GM19043 (cell line): ENCODE measurements around the gene NPRL2.

ENCODE experiments used
- ATAC-seq: cut with Tn5 transposase; IDR thresholded peaks from one replicate; pipeline ENCODE4 v1.9.1; 2021; ENCODE audit warnings: low read depth; ENCODE audit not compliant: unreplicated experiment

NPRL2 gene

GRCh38 chr3:50353245-50354004 is 2.9 kb upstream of the NPRL2 start:
- ATAC-seq, result no peak

GRCh38 chr3:50352781-50353180 is 2.2 kb upstream of the NPRL2 start:
- ATAC-seq, result no peak

- no peak for ATAC-seq
These were observed 735 bp upstream of the NPRL2 start for GRCh38 chr3:50351323-50351697.

DNA sequence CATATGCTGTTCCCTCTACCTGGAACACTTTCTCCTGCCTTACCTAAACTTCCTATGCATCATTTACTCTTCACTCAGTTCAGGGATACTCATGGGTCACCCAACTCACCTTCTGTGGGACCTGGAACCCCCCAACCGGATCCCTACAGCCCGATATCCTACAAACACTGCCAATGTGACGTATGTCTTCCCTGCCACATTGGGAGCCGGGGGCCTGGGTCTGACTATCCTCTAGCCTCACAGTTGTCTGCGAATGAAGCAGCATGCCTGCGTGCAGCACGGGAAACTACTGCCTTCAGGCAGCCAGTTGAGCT is 405 bp downstream of the NPRL2 start:
- no peak for ATAC-seq

- ATAC-seq, result no peak
These were observed 3.3 kb downstream of the NPRL2 start for GRCh38 chr3:50347187-50347813.

GRCh38 chr3:50345586-50346234 is 4.9 kb downstream of the NPRL2 start, which contains the start of gene ZMYND10:
Gene ZMYND10 (minus strand): TSS chr3:50345732. CDS start chr3:50345579, 153 bp downstream.
- ATAC-seq, result no peak

DNA sequence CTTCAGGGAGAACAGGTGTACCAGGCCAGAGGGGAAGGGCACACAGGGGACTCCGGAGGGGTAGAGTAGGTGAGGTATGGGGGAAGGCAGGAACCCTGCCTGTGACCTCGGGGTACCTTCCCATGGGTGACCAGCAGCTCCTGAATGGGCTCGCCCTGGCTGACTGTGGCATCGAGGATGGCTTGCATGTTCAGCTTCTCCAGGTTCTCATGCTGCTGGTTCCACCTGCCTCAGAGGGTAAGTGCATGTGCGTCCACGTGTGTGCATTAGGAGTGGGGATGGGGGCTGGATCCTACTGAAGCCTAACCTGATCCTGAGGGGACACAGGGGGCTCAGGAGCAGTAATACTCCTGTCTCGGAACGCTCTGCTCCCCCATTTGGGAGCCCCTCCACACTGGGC is 5.6 kb downstream of the NPRL2 start:
- no peak for ATAC-seq

DNA sequence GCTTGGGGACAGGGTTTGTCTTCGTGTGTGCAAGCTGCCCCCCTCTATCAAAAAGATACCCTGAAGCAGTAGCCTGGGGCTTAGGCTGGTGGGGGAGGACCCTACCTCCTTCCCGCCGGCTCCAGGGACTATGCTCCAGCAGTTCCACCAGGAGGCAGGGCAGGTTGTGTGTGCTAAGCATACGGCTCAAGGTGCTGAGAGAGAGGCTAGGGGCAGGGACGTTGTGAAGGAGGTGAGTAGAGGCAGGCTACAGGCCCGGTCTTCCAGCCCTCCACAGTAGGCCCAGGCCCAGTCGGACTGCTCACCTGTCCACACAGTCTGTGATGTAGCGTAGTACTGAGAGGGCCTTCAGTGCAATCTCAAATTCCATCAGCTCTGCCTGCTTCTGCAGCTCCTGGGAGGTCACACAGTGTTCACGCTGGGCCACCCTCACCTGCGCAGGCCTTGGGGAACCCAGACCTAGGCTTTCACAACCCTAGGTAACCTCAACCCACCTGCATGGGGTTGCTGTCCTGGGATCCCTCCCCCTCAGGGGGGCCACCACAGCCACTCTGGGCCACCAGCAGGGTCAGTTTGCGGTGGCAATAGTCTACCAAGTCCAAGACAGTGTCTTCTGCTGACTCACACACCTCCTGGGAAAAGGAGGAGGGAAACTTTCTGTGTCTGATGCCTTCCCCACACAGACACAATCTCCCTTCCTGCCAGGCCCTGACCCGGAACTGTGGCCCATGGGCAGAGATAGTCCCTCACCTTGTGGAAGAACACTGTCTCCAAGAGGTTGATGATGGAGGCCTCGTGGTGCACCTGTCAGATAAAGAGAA is 7.6 kb downstream of the NPRL2 start:
- no peak for ATAC-seq

GRCh38 chr3:50341996-50342650 is 8.5 kb downstream of the NPRL2 start:
- ATAC-seq, result no peak

GRCh38 chr3:50341537-50341936 is 9.0 kb downstream of the NPRL2 start:
- no peak for ATAC-seq

DNA sequence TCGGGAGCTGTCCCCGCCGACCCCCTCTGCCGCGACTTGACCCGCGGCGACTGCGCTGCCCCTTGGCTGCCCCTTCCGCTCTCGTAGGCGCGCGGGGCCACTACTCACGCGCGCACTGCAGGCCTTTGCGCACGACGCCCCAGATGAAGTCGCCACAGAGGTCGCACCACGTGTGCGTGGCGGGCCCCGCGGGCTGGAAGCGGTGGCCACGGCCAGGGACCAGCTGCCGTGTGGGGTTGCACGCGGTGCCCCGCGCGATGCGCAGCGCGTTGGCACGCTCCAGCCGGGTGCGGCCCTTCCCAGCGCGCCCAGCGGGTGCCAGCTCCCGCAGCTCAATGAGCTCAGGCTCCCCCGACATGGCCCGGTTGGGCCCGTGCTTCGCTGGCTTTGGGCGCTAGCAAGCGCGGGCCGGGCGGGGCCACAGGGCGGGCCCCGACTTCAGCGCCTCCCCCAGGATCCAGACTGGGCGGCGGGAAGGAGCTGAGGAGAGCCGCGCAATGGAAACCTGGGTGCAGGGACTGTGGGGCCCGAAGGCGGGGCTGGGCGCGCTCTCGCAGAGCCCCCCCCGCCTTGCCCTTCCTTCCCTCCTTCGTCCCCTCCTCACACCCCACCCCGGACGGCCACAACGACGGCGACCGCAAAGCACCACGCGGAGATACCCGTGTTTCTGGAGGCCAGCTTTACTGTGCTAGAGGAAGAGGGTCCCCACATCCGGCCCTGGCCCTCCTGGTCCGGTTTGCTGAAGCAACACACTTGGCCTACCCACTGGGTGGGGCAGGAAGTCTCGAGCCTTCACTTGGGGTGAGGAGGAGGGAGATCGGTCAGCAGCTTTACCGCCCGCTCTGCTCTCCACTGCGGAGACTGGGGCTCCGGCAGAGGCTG is 9.9 kb downstream of the NPRL2 start, which contains the start of gene RASSF1:
RASSF1 (minus strand) TSS at position 389 of the 882 bp plus-strand sequence; CDS start at position 358, 31 bp downstream.
- ATAC-seq, result peak; percentile 27

DNA sequence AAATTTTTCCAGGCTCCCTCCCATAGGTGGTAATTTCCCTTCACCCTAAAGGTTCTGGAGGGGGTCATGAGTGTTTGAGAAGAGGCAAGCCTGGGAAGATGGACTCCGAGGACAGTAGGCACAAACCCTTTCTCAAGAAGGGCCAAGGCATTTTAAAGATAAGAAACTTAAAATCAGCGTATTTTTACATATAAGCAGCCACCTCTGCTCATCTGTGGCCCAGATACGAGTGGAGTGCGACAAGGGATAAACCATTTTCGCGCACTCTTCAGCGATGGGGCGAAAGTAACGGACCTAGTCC is 10.5 kb downstream of the NPRL2 start:
- ATAC-seq, result no peak

- ATAC-seq, result no peak
These were observed 11.0 kb downstream of the NPRL2 start for GRCh38 chr3:50339485-50340146.

GRCh38 chr3:50338965-50339364 is 11.6 kb downstream of the NPRL2 start:
- ATAC-seq, result no peak

GRCh38 chr3:50337175-50337861 is 13.3 kb downstream of the NPRL2 start:
- ATAC-seq, result peak; percentile 60

GRCh38 chr3:50336452-50337174 is 14.0 kb downstream of the NPRL2 start:
- peak; percentile 22 for ATAC-seq

DNA sequence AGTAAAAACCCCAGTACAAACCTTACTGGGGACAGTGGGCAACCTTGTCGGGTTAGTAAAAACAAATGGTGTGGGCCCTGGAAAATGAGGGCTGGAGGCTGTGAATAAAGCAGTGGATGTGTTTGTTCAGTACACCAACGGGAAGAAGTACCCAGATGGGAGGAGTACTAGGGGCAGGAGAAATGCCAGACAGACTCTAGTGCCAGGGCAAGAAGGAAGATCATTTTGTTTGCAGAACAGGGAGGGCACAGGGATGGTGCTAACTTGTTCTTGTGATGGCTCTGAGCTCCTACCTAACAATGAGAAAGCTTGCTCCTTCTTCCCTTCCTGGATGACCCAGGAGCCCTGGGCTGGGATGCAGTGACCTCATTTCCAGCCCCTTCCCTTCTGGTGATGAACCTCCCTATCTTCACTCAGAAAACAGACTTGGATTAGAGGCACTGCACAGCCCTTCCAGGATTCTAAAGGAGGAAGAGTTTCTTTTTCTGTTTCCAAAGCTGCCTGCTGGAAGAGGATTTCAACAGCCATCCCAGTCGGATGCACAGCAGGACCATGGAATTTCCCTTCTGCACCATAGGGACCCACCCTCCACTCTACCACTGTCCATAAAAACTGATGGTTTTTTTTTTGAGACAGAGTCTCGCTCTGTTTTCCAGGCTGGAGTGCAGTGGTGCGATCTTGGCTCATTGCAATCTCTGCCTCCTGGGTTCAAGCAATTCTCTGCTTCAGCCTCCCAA is 16.1 kb downstream of the NPRL2 start:
- no peak for ATAC-seq
